Effector CD4-positive, alpha-beta T cell (primary cell): ENCODE measurements around the gene ARHGAP6.

Experiments
- DNase-seq: peaks from one replicate; pipeline ENCODE4 v3.0.0-alpha.2; 2020

ARHGAP6 gene

GRCh38 chrX:11342673-11343072 is 323.0 kb downstream of the ARHGAP6 start:
- no peak for DNase-seq

DNA sequence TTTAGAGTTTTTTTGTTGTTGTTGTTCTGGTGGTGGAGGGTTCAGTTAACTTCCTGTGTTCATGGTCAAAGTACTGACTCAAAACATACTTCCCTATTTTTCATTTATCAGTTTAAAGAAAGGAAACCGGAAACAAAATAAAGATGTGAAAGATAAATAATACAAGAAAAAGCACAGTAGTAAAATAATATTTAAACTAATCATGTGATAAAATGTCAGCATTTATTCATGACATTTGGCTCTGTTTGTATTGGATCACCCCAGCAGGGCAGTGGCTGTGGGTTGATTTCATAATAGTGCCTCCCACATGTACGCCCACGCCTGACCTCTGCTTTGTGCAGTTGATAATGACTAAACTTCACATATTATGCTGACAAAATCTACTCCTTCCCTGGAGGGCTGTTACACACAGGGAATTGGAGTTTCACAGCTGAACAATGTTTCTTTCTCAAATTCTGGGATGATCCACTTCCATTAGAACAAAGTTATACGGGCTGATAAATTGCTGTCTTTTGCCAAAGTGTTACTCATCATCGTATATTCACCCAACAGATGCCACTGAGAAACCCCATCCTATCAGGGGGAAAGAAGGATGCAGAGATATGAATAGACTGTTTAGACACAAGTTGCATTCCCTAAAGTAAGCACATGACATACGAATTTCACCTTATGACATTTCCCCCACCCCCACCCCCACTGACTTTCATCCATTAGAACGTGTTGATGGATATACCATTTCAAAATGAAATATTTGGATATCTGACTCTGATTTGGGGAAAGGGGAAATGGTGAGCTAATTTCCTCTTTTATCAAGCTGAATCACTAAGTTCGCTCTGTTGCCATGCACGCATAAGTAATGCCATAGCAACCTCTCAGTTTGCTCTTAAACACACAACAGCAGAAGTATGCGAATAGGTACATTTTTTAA is 324.2 kb downstream of the ARHGAP6 start:
- DNase-seq = no peak

GRCh38 chrX:11337292-11338009 is 328.3 kb downstream of the ARHGAP6 start:
- no peak for DNase-seq

DNA sequence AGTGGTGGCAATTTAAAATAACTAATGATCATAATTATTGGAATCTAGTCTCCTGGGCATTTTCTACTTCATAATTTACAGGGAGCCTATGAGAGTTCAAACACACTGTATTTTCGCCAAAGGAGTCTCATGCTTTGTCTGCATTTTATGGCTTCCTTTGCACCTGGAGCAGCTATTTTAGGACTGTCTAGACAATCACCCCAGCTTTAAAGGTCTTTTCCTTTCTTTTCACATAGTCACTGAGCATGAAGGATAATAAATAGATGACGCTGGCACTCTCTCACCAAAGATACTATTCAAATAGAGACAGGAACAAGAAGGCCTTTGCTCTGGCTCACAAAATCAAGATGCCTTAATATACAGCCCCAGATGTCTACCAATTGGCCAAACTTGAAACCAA is 329.5 kb downstream of the ARHGAP6 start:
- no peak for DNase-seq

GRCh38 chrX:11334165-11334564 is 331.6 kb downstream of the ARHGAP6 start:
- DNase-seq = no peak

DNA sequence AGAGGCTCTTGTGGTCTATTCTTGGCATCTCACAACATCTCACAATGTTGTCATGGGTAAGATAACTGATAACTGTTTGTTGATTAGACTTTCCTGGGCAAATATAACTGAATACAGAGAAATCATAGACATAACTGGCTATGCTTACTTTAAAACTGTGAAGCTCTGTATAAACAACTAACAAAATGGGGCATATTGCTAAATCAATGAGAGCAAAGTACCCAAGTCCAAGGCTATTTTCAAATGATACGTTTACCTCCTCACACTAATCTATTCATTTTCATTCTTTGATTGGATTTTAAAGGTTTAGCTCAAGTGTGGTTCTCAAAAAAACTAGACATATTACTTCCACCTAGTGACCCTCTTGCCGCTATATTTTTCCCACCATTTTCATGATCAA is 333.9 kb downstream of the ARHGAP6 start:
- DNase-seq = no peak

- no peak for DNase-seq
These were observed 336.7 kb downstream of the ARHGAP6 start for GRCh38 chrX:11329021-11329420.

GRCh38 chrX:11328134-11328533 is 337.6 kb downstream of the ARHGAP6 start:
- no peak for DNase-seq

- no peak for DNase-seq
These were observed 343.7 kb downstream of the ARHGAP6 start for GRCh38 chrX:11321986-11322385.

GRCh38 chrX:11319806-11320520 is 345.8 kb downstream of the ARHGAP6 start:
- DNase-seq = no peak

GRCh38 chrX:11311706-11312105 is 354.0 kb downstream of the ARHGAP6 start:
- no peak for DNase-seq

- DNase-seq = no peak
These were observed 356.5 kb downstream of the ARHGAP6 start for GRCh38 chrX:11309220-11309619.

GRCh38 chrX:11305641-11306040 is 360.1 kb downstream of the ARHGAP6 start:
- no peak for DNase-seq

DNA sequence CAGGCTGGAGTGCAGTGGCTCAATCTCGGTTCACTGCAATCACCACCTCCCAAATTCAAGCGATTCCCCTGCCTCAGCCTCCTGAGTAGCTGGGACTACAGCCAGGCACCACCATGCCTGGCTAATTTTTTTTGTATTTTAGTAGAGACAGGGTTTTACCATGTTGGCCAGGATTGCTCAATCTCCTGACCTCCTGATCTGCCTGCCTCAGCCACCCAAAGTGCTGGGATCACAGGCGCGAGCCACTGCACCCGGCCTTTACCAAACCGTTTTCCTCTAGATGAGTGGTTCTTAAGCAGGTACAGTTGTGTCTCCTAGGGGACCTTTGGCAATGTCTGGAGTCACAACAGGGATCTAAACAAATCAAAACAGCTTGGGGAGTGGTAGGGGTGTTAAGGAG is 360.9 kb downstream of the ARHGAP6 start:
- no peak for DNase-seq

DNA sequence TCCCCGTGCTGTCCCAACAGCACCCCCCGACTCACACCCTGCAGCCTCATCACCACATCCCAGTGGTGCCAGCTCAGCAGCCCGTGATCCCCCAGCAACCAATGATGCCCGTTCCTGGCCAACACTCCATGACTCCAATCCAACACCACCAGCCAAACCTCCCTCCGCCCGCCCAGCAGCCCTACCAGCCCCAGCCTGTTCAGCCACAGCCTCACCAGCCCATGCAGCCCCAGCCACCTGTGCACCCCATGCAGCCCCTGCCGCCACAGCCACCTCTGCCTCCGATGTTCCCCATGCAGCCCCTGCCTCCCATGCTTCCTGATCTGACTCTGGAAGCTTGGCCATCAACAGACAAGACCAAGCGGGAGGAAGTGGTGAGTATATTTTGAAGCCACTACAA is 367.1 kb downstream of the ARHGAP6 start:
- DNase-seq = no peak

- DNase-seq = no peak
These were observed 369.7 kb downstream of the ARHGAP6 start for GRCh38 chrX:11296051-11296450.

- DNase-seq = no peak
These were observed 372.6 kb downstream of the ARHGAP6 start, which contains the start of gene AMELX for GRCh38 chrX:11293113-11293512. TSS of gene AMELX (plus strand) at chrX:11293413. CDS start at chrX:11294789, 1,376 bp downstream.

- DNase-seq = no peak
These were observed 375.2 kb downstream of the ARHGAP6 start for GRCh38 chrX:11290416-11291102.

DNA sequence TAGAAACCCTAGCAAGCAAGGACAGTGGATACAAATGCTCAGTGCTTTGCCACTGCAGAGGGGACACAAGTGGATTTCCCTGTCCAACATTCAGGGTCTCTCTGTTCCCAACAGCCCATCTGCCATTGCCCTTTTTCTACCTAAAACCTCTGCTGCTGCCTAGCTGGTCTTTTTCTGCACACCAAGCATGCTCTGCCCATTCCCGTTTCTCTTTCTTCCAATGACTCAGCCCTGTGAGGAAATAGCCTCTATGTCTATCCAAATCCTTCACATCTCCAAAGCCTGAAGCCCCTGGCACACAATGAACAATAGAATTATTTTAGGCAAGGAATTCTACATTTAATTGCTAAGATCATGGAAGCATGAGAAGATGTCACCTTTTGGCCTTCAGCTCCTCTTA is 378.2 kb downstream of the ARHGAP6 start:
- DNase-seq = no peak

- DNase-seq = no peak
These were observed 380.1 kb downstream of the ARHGAP6 start for GRCh38 chrX:11285651-11286050.

DNA sequence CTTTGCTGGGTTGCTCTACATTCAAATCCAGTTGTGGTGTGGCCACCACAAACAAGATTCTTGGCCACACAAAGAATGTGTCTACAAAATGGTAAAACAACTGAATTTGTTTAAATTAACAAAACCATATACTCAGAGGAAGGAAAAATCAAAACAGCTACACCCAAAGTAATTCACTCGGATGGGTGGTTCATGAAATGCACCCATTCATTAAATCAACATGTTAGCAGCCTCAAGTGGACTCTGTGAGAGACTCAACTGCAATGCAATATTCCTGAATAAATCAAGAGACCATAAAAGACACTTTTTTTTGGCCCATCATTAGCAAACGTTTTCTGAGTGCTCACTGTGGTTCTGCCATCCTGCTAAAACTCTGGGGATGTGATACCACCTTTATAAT is 383.7 kb downstream of the ARHGAP6 start:
- no peak for DNase-seq

- DNase-seq = no peak
These were observed 392.2 kb downstream of the ARHGAP6 start for GRCh38 chrX:11273544-11273943.

GRCh38 chrX:11272863-11273262 is 392.9 kb downstream of the ARHGAP6 start:
- DNase-seq = no peak
